Pulmonary artery endothelial cell (primary cell): ENCODE results near the gene SAMD8. TPM values are rescaled to one million over a fixed set of nuclear protein-coding genes. Genes with fewer than 3 reads are reported as not detected.

Experiments
- DNase-seq: peaks from one replicate; pipeline ENCODE4 v3.0.0-alpha.2; 2011; ENCODE audit warnings: low read depth, low spot score
- total RNA-seq: library from RNA; depleted of rRNA; stranded (reverse); fragments of >200 nt; gene quantifications from 2 replicates; pipeline ENCODE4 v1.2.3, GENCODE V29; 2014

The SAMD8 gene
- total RNA-seq, 1 donor from 2014 or later = 28.4 TPM

DNA sequence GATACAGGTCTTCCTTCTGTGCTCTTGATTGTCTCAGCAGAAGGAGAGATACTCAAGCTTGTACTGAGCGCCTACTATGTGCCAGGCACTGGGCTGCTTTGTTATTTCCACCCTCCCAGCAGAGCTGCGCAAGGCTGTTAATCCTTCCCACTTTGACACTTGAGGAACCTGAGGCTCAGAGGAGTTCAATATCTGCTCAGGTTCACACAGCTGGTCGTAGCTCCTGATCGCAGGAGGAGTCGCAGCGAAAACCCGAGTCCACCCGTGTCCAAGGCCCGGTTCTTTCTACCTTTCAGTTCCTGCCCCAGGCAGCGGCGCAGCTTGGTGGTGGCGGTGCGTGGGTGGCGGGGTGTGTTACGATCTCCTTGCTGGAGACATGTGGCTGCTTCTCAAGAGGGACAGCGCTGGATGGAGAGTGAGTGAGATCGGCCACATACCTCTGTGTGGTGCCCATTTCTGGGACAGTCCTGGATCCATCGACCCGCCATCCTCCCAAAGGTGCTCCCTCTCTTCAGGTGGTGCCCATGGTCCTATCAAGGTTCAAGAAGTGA lies 26.5 kb upstream of the SAMD8 start:
- DNase-seq = no peak

- no peak for DNase-seq
Measured at GRCh38 chr10:75086278-75086934, 25.1 kb upstream of the SAMD8 start.

DNA sequence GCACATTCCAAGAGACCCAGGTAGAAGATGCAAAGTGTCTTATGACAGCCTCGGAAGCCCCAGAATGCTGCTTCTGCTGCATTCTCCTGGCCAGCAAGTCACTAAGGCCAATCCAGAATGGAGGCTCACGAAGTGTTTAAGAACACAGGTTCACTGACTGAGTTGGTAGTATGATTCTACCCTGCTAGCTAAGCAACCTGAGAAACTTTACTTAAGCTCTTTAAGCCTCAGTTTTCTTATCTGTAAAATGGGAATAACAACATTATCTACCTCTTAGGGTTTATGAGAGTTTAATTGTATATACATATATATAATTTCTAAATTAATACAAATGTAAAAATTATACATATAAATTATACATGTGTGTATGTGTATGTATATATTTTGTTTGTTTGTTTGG lies 22.8 kb upstream of the SAMD8 start:
- no peak for DNase-seq

DNA sequence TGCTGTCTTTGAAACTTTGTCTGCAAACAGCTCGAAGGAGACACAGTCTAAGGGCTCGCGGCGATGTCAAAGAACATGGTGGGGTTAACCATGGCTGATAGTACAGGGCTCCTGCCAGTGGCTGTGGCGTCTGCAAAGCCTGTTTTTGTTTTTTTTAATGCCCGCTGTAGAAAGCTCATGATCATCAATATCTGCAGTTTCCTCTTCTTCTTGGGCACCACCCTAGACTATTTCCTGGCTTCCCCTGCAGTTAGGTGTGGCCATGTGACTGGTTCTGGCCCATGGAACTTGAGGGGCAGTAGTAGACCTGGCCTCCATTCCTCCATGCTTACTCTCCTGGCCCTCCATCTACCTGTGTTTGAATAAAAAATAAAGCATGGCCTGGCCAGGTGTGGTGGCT lies 21.8 kb upstream of the SAMD8 start:
- DNase-seq = no peak

- no peak for DNase-seq
Measured at GRCh38 chr10:75091146-75091545, 20.3 kb upstream of the SAMD8 start.

- no peak for DNase-seq
Measured at GRCh38 chr10:75094465-75094864, 17.0 kb upstream of the SAMD8 start.

GRCh38 chr10:75095631-75096030 lies 15.8 kb upstream of the SAMD8 start:
- no peak for DNase-seq

- no peak for DNase-seq
Measured at GRCh38 chr10:75096749-75097148, 14.7 kb upstream of the SAMD8 start.

DNA sequence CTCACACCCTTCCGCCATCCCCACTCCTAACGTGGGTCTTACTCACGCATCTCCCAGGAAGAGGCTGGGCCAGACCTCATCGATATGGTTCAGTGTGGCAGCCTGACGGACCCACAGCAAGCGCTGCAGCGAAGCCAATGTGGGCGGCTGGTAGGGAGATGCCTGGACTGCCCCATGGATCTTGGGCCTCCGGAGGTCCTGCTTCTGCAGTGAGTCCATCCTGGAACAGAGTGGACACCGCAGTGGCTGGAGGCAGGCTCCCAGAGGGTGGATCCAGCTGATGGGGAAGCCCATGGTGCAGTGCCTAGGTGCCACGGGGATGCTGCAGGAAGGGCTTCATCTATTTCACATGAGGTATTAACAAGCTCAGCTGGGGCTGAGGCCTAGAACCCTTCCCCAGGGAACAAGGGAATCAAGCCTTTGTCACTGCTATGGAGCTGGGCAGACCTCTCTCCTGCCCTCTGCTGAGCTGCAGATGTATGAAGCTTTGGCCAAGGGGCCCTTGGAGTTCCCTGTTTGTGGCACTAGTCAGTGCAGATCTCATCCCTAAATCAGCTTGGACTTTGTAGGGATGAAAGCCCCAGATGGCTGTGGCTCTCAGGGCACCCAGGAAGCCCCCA lies 13.7 kb upstream of the SAMD8 start:
- DNase-seq = no peak

DNA sequence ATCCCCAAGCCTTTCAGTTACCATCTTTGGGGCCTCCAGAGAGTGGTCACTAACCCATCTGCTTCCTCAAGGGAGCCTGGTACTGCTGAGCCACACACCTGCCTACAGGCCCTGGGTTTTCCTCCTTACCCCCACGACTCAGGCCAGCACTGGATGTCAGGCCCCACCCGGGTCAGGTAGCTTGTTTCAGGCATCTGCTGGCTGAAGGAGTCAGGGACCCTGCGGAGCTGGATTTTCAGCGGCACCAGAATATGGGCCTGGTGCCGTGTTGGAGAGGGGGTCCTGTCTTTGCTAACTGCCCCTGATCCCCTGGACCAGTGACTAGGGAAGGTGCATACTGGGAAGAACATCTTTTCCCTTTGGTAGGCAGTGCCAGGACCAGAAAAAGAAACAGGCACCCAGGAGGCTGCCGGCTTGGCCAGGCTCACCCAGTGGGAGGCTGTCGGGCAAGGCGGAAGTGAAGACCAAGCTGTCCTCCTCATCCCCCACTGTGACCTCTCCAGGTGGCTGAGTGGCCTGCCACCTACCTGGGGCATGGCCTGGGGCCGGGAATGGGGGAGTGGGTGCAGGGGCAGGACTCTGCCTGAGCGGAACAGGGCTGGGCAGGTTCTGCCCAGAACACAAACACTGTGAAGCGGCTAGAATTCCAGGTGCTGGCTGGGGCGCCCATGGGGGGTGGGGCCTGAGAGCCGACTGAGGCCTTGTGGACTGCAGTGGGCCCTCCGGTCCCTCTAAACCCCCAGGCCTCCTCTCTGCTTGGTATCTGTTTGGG lies 12.4 kb upstream of the SAMD8 start:
- DNase-seq = no peak

DNA sequence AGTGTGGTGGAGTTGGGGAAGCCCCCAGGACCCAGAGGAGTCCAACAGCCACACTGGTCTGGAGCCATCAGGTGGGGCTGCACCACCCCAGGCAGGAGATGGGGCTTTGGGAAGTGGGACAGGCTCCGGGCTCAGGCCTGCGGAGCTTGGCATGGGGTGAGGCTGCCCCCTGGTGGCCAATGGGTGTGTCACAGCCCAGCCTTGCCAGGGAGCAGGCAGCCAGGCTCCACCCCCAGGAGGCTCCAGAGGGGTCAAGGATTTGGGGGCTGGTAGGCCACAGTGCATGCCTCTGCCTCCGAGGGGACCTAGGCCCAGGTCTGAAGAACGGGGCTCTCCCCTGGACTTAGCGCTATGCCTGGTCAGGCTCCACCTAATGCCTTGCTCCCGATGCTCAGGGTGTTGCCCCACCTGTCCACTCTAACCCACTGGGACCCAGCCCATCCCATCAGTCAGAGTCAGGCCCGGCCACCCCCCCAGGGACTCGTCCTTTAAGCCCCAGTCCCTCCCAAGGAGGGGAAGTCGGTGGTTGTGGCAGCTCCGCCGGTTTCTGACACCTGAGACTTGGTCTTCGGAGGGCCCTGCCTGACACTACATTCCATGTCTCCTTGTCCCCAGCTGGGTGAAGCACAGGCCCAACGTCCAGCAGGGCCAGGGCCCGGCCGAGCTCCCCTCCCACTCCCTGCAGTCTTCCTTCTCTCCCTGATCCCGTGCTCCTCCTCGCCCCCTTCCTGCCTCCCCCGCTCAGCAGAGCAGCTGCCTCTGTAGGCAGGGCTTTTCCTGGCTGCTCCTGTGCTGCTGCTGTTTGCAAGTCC lies 11.3 kb upstream of the SAMD8 start:
- no peak for DNase-seq

- no peak for DNase-seq
Measured at GRCh38 chr10:75100764-75101291, 10.6 kb upstream of the SAMD8 start.

GRCh38 chr10:75101416-75102251 lies 9.8 kb upstream of the SAMD8 start:
- no peak for DNase-seq

- DNase-seq = no peak
Measured at GRCh38 chr10:75102830-75103673, 8.4 kb upstream of the SAMD8 start.

DNA sequence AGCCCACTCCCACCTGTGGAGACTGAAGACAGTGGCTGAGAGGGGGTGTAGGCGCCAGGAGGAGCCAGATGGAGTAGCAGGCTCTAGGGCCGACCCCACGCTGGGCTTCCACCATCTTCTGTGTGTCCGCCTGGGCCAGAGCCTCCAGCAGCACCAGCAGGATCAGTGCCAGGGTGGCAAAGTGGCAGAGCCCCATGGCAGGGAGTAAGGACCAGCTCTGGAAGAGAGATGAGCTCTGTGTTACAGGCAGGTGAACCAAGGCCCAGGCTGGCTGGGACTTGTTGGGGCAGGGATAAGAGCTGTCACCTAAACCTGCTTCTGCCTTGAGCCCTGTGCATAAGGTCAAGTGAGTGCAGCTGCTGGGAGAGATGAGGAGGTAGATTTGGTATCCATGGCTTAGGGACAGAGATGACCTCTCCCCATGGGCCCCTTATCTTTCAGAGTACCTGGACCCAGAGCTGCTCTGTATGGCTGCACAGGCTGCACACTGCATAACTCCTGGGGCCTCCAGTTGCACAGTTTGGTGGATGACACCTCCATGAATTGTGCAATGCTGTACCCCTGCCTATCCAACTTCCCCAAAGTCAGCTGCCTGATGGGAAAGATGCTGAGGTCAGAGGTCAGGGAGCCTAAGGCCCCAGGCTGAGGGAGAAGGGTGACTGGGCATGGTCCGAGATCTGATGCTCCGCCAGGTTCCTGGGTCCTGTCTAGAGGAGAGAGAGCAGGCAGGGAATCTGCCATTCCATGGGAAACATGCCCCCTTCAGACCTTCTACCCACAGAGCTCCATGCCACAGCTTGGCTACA lies 7.4 kb upstream of the SAMD8 start:
- DNase-seq = no peak

DNA sequence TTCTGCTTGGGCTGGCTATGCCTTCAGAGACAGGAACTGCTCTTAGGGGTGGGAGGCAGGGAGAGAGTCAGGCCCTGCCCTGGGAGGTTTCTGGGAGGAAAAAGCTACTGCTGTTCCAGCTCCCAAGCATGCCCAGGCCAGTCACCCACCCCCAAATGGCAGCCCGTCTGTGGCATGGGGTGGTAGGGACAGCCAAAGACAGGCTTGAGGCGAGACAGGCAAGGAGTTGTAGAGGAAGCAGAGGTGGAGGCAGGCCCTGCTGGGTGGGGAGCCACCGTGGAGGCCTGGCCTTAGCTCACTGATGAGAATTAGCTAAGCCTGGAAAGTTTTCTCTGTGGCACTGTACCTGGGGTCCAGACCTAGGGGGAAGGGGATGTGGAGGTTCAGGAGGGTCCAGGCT lies 6.6 kb upstream of the SAMD8 start:
- no peak for DNase-seq

- no peak for DNase-seq
Measured at GRCh38 chr10:75105576-75106197, 5.8 kb upstream of the SAMD8 start.

DNA sequence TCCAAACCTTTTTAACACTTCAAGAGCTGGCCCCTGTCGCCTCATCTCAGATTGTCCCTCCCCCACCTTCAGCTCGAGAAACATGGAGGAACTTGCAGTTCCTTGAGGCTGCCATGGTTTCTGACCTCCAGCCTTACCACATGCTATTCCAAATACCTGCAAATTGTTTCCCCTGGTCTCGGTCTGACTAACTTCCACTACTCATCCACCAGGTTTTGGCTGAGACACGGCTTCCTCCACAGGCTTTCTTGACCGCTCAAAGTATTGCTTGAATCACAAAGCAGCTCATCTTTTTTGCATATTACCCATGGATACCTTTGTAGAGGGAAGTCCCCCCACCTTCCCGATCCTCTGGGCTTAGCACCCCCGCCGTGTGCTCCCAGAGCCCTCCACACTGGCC lies 5.2 kb upstream of the SAMD8 start:
- no peak for DNase-seq
